ENCODE data around the gene OR8B3. TPM values are rescaled to one million over a fixed set of nuclear protein-coding genes. Genes with fewer than 3 reads are reported as not detected.
"Not testable (repeated sequence)": the region's sequence is repeated elsewhere in the genome, so short reads cannot be mapped to it uniquely, and the experiment has no call there.

OR8B3 gene
- total and polyA plus RNA-seq, 12 donors, result not detected

DNA sequence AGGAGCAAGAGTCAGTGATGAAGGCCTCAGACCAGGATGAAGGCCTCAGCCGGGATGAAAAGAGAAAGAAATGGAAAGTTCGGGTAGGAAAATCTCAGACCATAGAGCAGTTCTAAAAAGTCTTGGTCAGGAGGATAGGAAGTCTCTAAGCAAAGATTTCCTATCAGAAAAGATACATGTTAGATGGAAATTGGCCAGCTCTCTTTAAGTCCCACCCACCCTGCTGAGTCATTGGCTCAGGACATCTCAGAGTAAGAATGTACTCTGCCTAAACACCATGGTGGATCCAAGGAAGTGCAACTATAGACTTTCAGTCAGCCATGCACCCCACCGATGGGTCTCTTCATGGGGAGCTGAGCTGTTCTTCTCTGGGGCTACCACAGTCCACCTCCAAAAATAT, 4.4 kb downstream of the OR8B3 start:
- Histone ChIP-seq H3K4me3 (no peak overlapping the region), H3K27me3 (no peaks in the 10 kb centered on the region), H3K27ac (no peak overlapping the region), H3K9me3 (replicated peaks in 1 of 3) (no peaks in the 10 kb centered on the region), H3K4me1 (replicated peaks in 1 of 2) (no peaks in the 10 kb centered on the region), H3K36me3 (replicated peaks in 1 of 2) (no peaks in the 10 kb centered on the region)
- no peak for DNase-seq
- intact Hi-C loops (cut with DNase I), result no loop called here
- no peak for TF ChIP-seq POLR2A (IDR thresholded peaks at IDR 0.05)
- TF ChIP-seq, protein P1, sequence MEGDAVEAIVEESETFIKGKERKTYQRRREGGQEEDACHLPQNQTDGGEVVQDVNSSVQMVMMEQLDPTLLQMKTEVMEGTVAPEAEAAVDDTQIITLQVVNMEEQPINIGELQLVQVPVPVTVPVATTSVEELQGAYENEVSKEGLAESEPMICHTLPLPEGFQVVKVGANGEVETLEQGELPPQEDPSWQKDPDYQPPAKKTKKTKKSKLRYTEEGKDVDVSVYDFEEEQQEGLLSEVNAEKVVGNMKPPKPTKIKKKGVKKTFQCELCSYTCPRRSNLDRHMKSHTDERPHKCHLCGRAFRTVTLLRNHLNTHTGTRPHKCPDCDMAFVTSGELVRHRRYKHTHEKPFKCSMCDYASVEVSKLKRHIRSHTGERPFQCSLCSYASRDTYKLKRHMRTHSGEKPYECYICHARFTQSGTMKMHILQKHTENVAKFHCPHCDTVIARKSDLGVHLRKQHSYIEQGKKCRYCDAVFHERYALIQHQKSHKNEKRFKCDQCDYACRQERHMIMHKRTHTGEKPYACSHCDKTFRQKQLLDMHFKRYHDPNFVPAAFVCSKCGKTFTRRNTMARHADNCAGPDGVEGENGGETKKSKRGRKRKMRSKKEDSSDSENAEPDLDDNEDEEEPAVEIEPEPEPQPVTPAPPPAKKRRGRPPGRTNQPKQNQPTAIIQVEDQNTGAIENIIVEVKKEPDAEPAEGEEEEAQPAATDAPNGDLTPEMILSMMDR (IDR thresholded peaks at IDR 0.05), result no peak
- WGBS, 4 donors, result 54 to 93% (median 67%) methylated on average over 3 of the region's 3 CpGs

DNA sequence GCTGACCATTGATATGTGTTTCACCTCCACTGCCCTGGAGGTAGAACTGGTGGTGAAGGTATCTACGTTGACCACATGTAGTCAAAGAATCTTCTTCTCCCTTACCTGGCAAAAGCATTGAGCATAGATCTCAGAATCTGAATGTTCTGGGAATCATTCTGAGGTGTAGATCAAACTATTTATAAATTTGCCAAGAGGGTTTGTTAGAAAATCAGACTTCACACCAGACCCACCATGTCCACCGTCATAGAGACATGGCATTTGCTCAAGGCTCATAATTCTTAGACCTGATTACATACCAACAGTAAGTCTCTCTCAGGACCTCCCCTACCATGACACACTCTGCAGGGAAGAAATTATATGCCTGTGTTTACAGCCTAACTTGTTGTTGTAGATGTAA, 14.4 kb downstream of the OR8B3 start, which contains the start of gene OR8B2:
Gene OR8B2 (minus strand): TSS at position 101 of the 400 bp plus-strand sequence. CDS start 1,156 bp downstream, outside the sequence.
- Histone ChIP-seq H3K9me3 (replicated peaks in 1 of 3) (no peaks in the 10 kb centered on the region), H3K36me3 (replicated peaks in 1 of 2) (no peaks in the 10 kb centered on the region), H3K4me3 (no peak within 1 kb of the TSS), H3K27me3 (no peaks in the 10 kb centered on the region), H3K27ac (no peak within 1 kb of the TSS), H3K4me1 (replicated peaks in 1 of 2) (no peaks in the 10 kb centered on the region)
- TF ChIP-seq POLR2A (IDR thresholded peaks at IDR 0.05), result no peak
- WGBS, 4 donors, result 72 to 81% (median 76%) methylated on average over 2 of the region's 2 CpGs
- intact Hi-C loops (cut with DNase I), result no loop called here
- no peak for DNase-seq

DNA sequence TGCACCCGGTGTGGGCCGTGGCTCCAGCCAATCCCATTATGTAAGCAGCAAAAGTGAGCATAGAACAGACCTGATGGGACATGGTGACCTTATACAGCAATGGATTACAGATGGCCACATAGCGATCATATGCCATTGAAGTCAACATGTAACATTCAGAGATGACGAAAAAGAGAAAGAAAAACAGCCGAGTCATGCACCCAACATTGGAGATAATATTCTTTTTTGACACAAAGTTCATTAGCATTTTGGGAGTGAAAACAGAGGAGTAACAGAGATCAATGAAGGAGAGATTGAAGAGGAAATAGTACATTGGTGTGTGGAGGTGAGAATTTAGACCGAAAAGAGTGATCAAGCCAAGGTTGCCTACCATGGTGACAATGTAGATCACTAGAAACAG, 16.0 kb downstream of the OR8B3 start:
- H3K9me3 ChIP-seq (replicated peaks in 1 of 3); intact Hi-C loops (cut with DNase I); H3K4me3 ChIP-seq; DNase-seq; H3K36me3 ChIP-seq (replicated peaks in 1 of 2); H3K27ac ChIP-seq; H3K4me1 ChIP-seq (replicated peaks in 1 of 2); H3K27me3 ChIP-seq: not testable (repeated sequence)
- WGBS, 4 donors, result 70 to 89% (median 77%) methylated on average over 4 of the region's 6 CpGs

DNA sequence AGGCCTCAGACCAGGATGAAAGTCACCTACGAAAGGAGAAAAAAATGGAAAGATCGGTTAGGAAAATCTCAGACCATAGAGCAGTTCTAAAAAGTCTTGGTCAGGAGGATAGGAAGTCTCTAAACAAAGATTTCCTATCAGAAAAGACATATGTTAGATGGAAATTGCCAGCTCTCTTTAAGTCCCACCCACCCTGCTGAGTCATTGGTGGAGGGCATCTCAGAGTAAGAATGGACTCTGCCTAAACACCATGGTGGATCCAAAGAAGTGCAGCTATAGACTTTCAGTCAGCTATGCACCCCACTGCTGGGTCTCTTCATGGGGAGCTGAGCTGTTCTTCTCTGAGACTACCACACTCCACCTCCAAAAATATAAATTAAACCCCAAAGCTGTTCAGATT, 18.2 kb downstream of the OR8B3 start:
- no peak for TF ChIP-seq POLR2A (IDR thresholded peaks at IDR 0.05)
- TF ChIP-seq, protein P1 (IDR thresholded peaks at IDR 0.05), result no peak
- intact Hi-C loops (cut with DNase I), result no loop called here
- H3K4me3 ChIP-seq, result no peak overlapping the region
- no peak for DNase-seq
- H3K27me3 ChIP-seq, result no peaks in the 10 kb centered on the region
- H3K4me1 ChIP-seq (replicated peaks in 1 of 2), result no peaks in the 10 kb centered on the region
- no peaks in the 10 kb centered on the region for H3K9me3 ChIP-seq (replicated peaks in 1 of 3)
- H3K27ac ChIP-seq, result no peak overlapping the region
- H3K36me3 ChIP-seq (replicated peaks in 1 of 2), result no peaks in the 10 kb centered on the region
- WGBS, 4 donors, result 82 to 89% (median 88%) methylated on average over 2 of the region's 2 CpGs

DNA sequence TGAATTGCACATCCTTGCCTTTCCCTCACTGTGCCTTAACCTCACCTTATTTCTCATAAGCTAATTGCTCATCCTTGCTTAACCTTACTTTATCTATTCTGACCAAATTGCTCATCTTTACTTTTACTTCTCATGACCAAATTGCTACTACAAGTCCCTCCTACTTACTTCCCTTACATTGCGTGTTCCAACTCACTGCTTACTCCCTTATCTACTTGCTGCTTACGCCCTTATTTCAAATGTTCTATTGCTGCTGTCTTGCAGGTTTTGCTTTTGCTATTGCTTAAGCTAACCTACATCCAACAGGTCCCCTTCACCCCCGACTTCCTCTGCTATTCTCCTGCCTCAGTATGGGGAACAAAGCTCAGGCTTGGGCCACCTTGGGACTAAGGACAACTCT, 22.5 kb downstream of the OR8B3 start:
- no peaks in the 10 kb centered on the region for H3K9me3 ChIP-seq (replicated peaks in 1 of 3)
- DNase-seq, result no peak
- intact Hi-C loops (cut with DNase I), result no loop called here
- H3K4me3 ChIP-seq, result no peak overlapping the region
- no peaks in the 10 kb centered on the region for H3K27me3 ChIP-seq
- no peak overlapping the region for H3K27ac ChIP-seq
- no peaks in the 10 kb centered on the region for H3K4me1 ChIP-seq (replicated peaks in 1 of 2)
- no peak for TF ChIP-seq POLR2A (IDR thresholded peaks at IDR 0.05)
- TF ChIP-seq, protein P1 (IDR thresholded peaks at IDR 0.05), result no peak
- 55 to 73% (median 62%) methylated on average over 3 of the region's 3 CpGs for WGBS, 4 donors
- no peaks in the 10 kb centered on the region for H3K36me3 ChIP-seq (replicated peaks in 1 of 2)
